Endothelial cell of coronary artery (primary cell): Measurements from ENCODE around the gene MANBA. TPM values are rescaled to one million over a fixed set of nuclear protein-coding genes. Genes with fewer than 3 reads are reported as not detected.

Source experiments
- total RNA-seq: library from RNA; depleted of rRNA; stranded (reverse); fragments of >200 nt; gene quantifications from 2 replicates; pipeline ENCODE4 v1.2.3, GENCODE V29; 2014

The MANBA gene
- total RNA-seq: 11.3 and 23.1 TPM in 2 replicates

GRCh38 chr4:102760645-102761295, at the start of gene MANBA:
TSS of gene MANBA (minus strand) at chr4:102760968. CDS start at chr4:102760894, 74 bp downstream.

Other genes starting within 250 kb of the MANBA start
- 259 and 295 TPM in 2 replicates for gene UBE2D3, start 66.6 kb upstream of the MANBA start, total RNA-seq
- 43.9 and 44.6 TPM in 2 replicates for gene CISD2, start 108.0 kb upstream of the MANBA start, total RNA-seq